PFSK-1 (cell line): ENCODE measurements around the gene ITGAE.

Experiments
- POLR2AphosphoS5 ChIP-seq: IDR thresholded peaks from 2 replicates; pipeline ENCODE4 v1.6.1; 2012; ENCODE audit warnings: low read depth, mild to moderate bottlenecking, control low read depth, low read length, moderate library complexity
- REST ChIP-seq, 2 experiments: IDR thresholded peaks; 2 replicates each; pipeline versions ENCODE4 v1.6.1 to v1.8.0; 2011 to 2012; ENCODE audit warnings: low read depth in 2 of 2, low read length in 2 of 2, control low read depth in 1 of 2, inconsistent platforms in 1 of 2, mild to moderate bottlenecking in 1 of 2, moderate library complexity in 1 of 2; ENCODE audit not compliant: insufficient read depth in 1 of 2
- SIN3A ChIP-seq: IDR thresholded peaks from 2 replicates; pipeline ENCODE4 v1.6.1; 2012; ENCODE audit warnings: mild to moderate bottlenecking, low read length, moderate library complexity, borderline replicate concordance; ENCODE audit not compliant: insufficient read depth

- TF ChIP-seq POLR2AphosphoS5: no peak
- no peak for TF ChIP-seq REST (IDR thresholded peaks at IDR 0.05; ENCODE audit: insufficient read depth in 1 of 2, low read depth in 2 of 2, low read length in 2 of 2)
- TF ChIP-seq SIN3A: no peak
Observed at GRCh38 chr17:3689262-3690093, 111.5 kb downstream of the ITGAE start.
